Ovary (tissue), 3 donors: Measurements from ENCODE around the gene ARID2.

ENCODE experiments used
- POLR2A ChIP-seq: fragments of 450-650 bp; IDR thresholded peaks from one replicate; pipeline ENCODE4 v1.6.1; 2017; ENCODE audit warnings: antibody characterized with exemption, mild to moderate bottlenecking, moderate library complexity
- TF ChIP-seq, protein P1 (sequence below), 3 donors: fragments of 450-650 bp in 2 of 3; fragments of 200-600 bp in 1 of 3; IDR thresholded peaks; one replicate each; pipeline versions ENCODE4 v1.5.1 to v1.8.0; 2016 to 2022; ENCODE audit warnings: antibody characterized with exemption in 3 of 3, mild to moderate bottlenecking in 1 of 3
- donor health status: DM: no; HTN: no; CAD: no.

DNA sequence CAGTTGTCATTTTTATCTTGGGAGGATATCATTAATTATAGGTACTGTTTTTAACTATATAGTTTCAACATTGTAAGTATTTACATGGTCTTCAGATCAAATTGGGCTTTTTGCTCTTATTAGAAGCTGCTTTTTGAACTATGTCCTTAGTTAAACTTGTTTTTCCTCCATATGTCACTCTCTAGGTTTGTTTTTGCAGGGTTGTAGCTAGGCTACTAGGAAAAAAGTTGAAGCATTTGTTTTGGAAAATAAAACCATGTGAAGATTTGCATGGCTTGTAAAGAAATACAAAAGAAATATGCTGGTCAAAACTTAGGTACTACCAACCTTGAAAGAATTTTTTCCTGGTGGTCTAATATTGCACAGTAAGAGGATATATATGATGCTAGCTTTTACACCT lies 3.4 kb downstream of the ARID2 start:
- TF ChIP-seq POLR2A = no peak
- TF ChIP-seq, protein P1, sequence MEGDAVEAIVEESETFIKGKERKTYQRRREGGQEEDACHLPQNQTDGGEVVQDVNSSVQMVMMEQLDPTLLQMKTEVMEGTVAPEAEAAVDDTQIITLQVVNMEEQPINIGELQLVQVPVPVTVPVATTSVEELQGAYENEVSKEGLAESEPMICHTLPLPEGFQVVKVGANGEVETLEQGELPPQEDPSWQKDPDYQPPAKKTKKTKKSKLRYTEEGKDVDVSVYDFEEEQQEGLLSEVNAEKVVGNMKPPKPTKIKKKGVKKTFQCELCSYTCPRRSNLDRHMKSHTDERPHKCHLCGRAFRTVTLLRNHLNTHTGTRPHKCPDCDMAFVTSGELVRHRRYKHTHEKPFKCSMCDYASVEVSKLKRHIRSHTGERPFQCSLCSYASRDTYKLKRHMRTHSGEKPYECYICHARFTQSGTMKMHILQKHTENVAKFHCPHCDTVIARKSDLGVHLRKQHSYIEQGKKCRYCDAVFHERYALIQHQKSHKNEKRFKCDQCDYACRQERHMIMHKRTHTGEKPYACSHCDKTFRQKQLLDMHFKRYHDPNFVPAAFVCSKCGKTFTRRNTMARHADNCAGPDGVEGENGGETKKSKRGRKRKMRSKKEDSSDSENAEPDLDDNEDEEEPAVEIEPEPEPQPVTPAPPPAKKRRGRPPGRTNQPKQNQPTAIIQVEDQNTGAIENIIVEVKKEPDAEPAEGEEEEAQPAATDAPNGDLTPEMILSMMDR (IDR thresholded peaks at IDR 0.05) = no peak
